IPS DF 6.9 (cell line): ENCODE results near the gene OR2V2.

Experiments
- DNase-seq: peaks from one replicate; pipeline ENCODE4 v3.0.0-alpha.2; 2013; ENCODE audit warnings: low read depth, low spot score
- H3K27ac ChIP-seq: one replicate; pipeline ENCODE4 v1.5.1; 2013; ENCODE audit warnings: low read length, control low read depth
- H3K27me3 ChIP-seq: 2 replicates; pipeline ENCODE4 v1.6.1; 2013; ENCODE audit warnings: mild to moderate bottlenecking, low read length; ENCODE audit not compliant: control insufficient read depth, insufficient read depth
- H3K36me3 ChIP-seq: 2 replicates; pipeline ENCODE4 v1.6.1; 2013; ENCODE audit warnings: low read length; ENCODE audit not compliant: control insufficient read depth, insufficient read depth
- H3K4me1 ChIP-seq: 2 replicates; pipeline ENCODE4 v1.6.1; 2013; ENCODE audit warnings: low read length; ENCODE audit not compliant: control insufficient read depth, insufficient read depth
- H3K4me3 ChIP-seq: 2 replicates; pipeline ENCODE4 v1.5.1; 2013; ENCODE audit warnings: mild to moderate bottlenecking, low read length
- H3K9me3 ChIP-seq: 2 replicates; pipeline ENCODE4 v1.6.1; 2013; ENCODE audit warnings: low read length, inconsistent platforms; ENCODE audit not compliant: control insufficient read depth, insufficient read depth
- WGBS: extraction: QIAGEN DNeasy Blood & Tissue Kit; methylation state at CpG from one replicate; pipeline ENCODE4 v1.1.7; 2013; ENCODE audit warnings: mixed read lengths, missing lambda C conversion rate; ENCODE audit not compliant: insufficient read length, insufficient coverage; 5-methylcytosine and 5-hydroxymethylcytosine counted together

The OR2V2 gene

GRCh38 chr5:181207214-181207959 is 60.0 kb downstream of the OR2V2 start:
- no peak for DNase-seq
- H3K36me3 ChIP-seq: no peaks in the 10 kb centered on the region
- no peak overlapping the region for H3K27ac ChIP-seq
- H3K27me3 ChIP-seq: peaks cover 28% of the 10 kb centered on the region
- WGBS: no CpG with 5 or more reads among the region's 36 CpGs
- H3K4me1 ChIP-seq: no peaks in the 10 kb centered on the region; the same call in 1 of the 2 replicates
- H3K9me3 ChIP-seq: no peaks in the 10 kb centered on the region
- peak overlapping the region; percentile 93; the same call in 1 of the 2 replicates for H3K4me3 ChIP-seq

GRCh38 chr5:181207960-181208253 is 60.5 kb downstream of the OR2V2 start:
- Histone ChIP-seq H3K4me1 (no peaks in the 10 kb centered on the region; the same call in 1 of the 2 replicates), H3K27me3 (peaks cover 28% of the 10 kb centered on the region), H3K9me3 (no peaks in the 10 kb centered on the region), H3K36me3 (no peaks in the 10 kb centered on the region), H3K4me3 (no peak overlapping the region), H3K27ac (no peak overlapping the region)
- no peak for DNase-seq
- no CpG with 5 or more reads among the region's 3 CpGs for WGBS
